Cortex of kidney (tissue), 1 donor: ENCODE results near the gene PCA3.

Experiments used
- DNase-seq: peaks from one replicate; lab custom pipeline; 2025; lab: John Stamatoyannopoulos, UW

Gene PCA3

DNA sequence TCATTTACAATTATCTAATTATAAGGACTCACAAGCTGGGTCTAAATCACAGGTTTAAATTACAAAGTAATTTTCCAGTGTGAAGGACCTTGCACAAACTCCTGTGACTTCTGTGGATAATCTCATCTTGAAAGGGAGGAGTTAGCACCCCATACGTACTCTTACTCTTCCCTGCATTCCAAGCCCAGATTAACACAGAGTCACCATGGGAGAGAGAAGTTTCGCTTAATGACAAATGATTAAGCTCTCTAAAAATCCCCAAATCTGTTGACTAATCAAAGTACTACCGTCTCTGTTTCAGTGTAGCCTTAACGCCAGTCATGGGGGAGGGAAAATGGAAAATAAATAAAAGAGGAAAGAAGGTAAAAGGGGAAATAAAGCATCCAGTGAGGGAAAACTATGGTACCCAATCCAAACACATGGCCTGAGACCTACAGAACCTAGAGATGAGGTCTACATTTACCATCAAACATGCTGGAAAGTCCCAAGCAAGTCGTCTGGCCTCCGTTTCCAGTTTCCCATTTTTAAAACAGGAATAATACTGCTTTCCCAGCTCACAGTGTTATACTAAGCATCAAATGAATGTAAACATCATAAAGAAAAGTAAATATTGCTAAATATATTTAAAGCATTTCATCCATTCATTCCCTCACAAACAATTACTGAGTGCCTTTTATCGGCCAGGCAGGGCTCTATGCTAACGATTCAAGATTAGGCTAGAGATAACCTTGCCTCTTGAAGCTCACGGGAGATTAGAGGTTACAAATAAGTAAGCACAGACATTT lies 63.2 kb downstream of the PCA3 start:
- no peak for DNase-seq

DNA sequence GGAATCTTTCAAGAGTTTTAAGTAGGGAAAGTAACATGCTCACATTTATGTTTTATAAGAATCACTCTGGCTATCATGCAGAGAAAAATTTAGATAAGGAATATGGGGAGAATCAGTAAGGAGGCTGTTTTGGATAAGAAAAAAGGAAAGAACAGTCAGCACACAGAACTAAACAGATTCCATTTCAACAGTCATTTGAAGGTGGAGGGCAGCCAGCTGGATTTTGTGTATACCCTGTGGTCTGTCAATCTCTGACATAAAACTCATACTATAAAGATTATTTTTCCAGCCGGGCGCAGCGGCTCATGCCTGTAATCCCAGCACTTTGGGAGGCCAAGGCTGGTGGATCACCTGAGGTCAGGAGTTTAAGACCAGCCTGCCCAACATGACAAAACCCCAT lies 64.2 kb downstream of the PCA3 start:
- no peak for DNase-seq

DNA sequence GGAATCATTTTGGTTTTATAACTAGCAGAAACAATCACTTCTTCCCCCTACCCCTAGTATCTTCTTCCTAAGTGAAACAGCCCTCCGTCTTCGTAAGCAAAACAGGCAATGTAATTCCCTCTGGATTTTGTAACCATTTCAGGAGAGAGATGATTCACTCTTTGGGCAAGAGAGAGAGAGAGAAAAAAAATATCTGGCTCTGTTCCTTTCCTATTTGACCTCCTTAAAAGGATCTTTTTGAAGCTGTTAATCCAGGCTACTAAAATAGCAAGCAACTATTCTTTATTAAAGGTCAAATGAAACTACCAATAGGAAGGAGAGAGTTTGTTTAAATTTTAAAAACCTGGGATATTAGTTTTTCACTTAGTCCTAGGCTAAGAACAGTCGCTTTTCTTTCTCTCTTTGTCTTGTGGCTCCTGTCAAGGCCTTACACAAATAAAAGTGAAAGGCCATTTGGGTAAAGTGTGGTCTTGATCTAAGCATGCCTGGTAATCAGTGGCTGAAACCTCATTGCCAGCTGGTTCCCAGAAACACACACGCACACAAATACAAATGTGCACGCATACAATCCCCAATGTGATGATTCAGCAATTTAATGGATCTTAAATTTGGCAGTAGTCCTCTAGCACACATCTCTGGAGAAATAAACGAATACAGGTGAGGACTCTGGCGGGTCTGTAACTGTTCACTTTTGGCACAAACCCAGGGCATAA lies 71.5 kb downstream of the PCA3 start:
- DNase-seq: no peak
